ENCODE data around the gene INTS11. TPM values are rescaled to one million over a fixed set of nuclear protein-coding genes. Genes with fewer than 3 reads are reported as not detected.

INTS11 gene
- total RNA-seq, 1 experiment from 2014 or later, result 161 TPM

DNA sequence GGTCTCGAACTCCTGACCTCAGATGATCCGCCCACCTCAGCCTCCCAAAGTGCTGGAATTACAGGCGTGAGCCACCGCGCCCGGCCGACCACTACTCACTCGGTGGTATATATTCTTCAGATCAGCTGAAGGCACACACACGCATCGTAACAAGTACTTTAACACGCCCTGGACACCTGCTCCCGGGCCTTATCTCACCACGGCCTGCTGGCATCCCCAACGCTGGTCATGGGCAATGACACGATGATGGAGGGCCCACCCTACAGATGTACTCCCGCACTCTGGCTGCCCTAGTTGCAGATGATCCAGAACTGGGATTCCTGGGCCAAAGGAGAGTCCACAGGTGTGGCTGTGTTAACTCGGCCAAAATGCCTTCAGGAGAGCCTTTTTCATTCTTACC, 62.4 kb downstream of the INTS11 start:
- Histone ChIP-seq H3K4me2 (ENCODE audit: low read length) (no peak overlapping the region), H3K27ac (ENCODE audit: low read depth, low read length) (no peak overlapping the region), H3K4me3 (replicated peaks in 1 of 2; ENCODE audit: low read depth in 1 of 2, low read length in 2 of 2) (no peak overlapping the region), H3K4me1 (ENCODE audit: control insufficient read depth in 1 of 2, insufficient read depth in 2 of 2, low read length in 2 of 2) (peaks cover 0 to 5% of the 10 kb centered on the region in 2 experiments; a peak in 1 of 4 replicates), H2AFZ (ENCODE audit: low read depth, low read length, poor library complexity, severe bottlenecking) (no peak overlapping the region), H3K27me3 (ENCODE audit: insufficient read depth, low read length) (no peaks in the 10 kb centered on the region), H3K36me3 (ENCODE audit: control insufficient read depth in 1 of 2, insufficient read depth in 2 of 2, low read length in 2 of 2) (peaks cover 21 to 49% of the 10 kb centered on the region in 2 experiments; a peak in 3 of 4 replicates), H3K9ac (ENCODE audit: low read length) (no peak overlapping the region), H3K9me3 (ENCODE audit: control insufficient read depth in 1 of 2, insufficient read depth in 1 of 2, low read depth in 1 of 2, low read length in 2 of 2) (no peaks in the 10 kb centered on the region), H3K9me2 (ENCODE audit: insufficient read depth) (no peaks in the 10 kb centered on the region), H3K79me2 (ENCODE audit: insufficient read depth, low read length) (peaks cover 32% of the 10 kb centered on the region), H4K20me1 (ENCODE audit: insufficient read depth) (no peaks in the 10 kb centered on the region)
- ChIA-PET CTCF (no interaction called here), RAD21 (ENCODE audit: low non-redundant PET in 1 of 2, low total read pairs in 2 of 2, uncharacterized antibody in 2 of 2, unreplicated experiment in 2 of 2) (no interaction called here), POLR2A (no interaction called here)
- no peak for ATAC-seq
- DNase-seq (ENCODE audit: low read depth, low spot score), result no peak
- intact Hi-C loops (cut with micrococcal nuclease), result no loop called here
- TF ChIP-seq EGR1 (IDR thresholded peaks at IDR 0.05; ENCODE audit: low read depth) (no peak), YY1 (IDR thresholded peaks at IDR 0.05; ENCODE audit: extremely low read depth, insufficient replicate concordance, low read depth, low read length) (no peak), CTCF (IDR thresholded peaks at IDR 0.05 in 2 of 3, conservative IDR thresholded peaks at IDR 0.05 in 1 of 3; ENCODE audit: borderline replicate concordance in 1 of 3, insufficient read depth in 1 of 3, low read depth in 2 of 3, low read length in 2 of 3) (no peak), FOSL1 (IDR thresholded peaks at IDR 0.05; ENCODE audit: low read depth) (no peak), POLR2A (IDR thresholded peaks at IDR 0.05; ENCODE audit: borderline replicate concordance, extremely low read depth, insufficient read depth, insufficient read length) (no peak), RAD21 (IDR thresholded peaks at IDR 0.05; ENCODE audit: low read depth) (no peak), ZNF274 (IDR thresholded peaks at IDR 0.05; ENCODE audit: low read depth, low read length) (no peak), SIN3A (IDR thresholded peaks at IDR 0.05; ENCODE audit: low read depth) (no peak), JUND (IDR thresholded peaks at IDR 0.05) (no peak), CEBPB (IDR thresholded peaks at IDR 0.05; ENCODE audit: low read depth) (no peak), ELF1 (IDR thresholded peaks at IDR 0.05; ENCODE audit: borderline replicate concordance, low read depth) (no peak), SRF (IDR thresholded peaks at IDR 0.05; ENCODE audit: low read depth) (no peak), EZH2 (IDR thresholded peaks at IDR 0.05) (no peak), ATF3 (IDR thresholded peaks at IDR 0.05) (no peak)
- TF ChIP-seq, protein P1, sequence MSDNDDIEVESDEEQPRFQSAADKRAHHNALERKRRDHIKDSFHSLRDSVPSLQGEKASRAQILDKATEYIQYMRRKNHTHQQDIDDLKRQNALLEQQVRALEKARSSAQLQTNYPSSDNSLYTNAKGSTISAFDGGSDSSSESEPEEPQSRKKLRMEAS (IDR thresholded peaks at IDR 0.05), result no peak
- TF ChIP-seq, protein P2, sequence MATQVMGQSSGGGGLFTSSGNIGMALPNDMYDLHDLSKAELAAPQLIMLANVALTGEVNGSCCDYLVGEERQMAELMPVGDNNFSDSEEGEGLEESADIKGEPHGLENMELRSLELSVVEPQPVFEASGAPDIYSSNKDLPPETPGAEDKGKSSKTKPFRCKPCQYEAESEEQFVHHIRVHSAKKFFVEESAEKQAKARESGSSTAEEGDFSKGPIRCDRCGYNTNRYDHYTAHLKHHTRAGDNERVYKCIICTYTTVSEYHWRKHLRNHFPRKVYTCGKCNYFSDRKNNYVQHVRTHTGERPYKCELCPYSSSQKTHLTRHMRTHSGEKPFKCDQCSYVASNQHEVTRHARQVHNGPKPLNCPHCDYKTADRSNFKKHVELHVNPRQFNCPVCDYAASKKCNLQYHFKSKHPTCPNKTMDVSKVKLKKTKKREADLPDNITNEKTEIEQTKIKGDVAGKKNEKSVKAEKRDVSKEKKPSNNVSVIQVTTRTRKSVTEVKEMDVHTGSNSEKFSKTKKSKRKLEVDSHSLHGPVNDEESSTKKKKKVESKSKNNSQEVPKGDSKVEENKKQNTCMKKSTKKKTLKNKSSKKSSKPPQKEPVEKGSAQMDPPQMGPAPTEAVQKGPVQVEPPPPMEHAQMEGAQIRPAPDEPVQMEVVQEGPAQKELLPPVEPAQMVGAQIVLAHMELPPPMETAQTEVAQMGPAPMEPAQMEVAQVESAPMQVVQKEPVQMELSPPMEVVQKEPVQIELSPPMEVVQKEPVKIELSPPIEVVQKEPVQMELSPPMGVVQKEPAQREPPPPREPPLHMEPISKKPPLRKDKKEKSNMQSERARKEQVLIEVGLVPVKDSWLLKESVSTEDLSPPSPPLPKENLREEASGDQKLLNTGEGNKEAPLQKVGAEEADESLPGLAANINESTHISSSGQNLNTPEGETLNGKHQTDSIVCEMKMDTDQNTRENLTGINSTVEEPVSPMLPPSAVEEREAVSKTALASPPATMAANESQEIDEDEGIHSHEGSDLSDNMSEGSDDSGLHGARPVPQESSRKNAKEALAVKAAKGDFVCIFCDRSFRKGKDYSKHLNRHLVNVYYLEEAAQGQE (IDR thresholded peaks at IDR 0.05; ENCODE audit: low read depth), result no peak
- no TSS peak for BruUV-seq (replicated peaks)

All from HCT116 (cell line).